Kidney (tissue), 14 donors: Measurements from ENCODE around the gene MANBA. TPM values are rescaled to one million over a fixed set of nuclear protein-coding genes. Genes with fewer than 3 reads are reported as not detected.
"Not testable (repeated sequence)": the region's sequence is repeated elsewhere in the genome, so short reads cannot be mapped to it uniquely, and the experiment has no call there.

Source experiments
- DNase-seq, 5 donors: peaks; one replicate each; pipeline ENCODE4 v3.0.0-alpha.2; 2013 to 2020
- FAIRE-seq: peaks from 2 replicates; lab custom pipeline; 2012; peaks lifted over from hg19 to GRCh38; lab: Jason Lieb, UNC
- H3K27ac ChIP-seq, 2 donors: one replicate each; pipeline ENCODE4 v1.7.0; 2013; ENCODE audit warnings: low read depth in 2 of 2, low read length in 2 of 2, inconsistent platforms in 1 of 2
- H3K27me3 ChIP-seq: one replicate; pipeline ENCODE4 v1.7.1; 2013; ENCODE audit warnings: low read length, inconsistent platforms; ENCODE audit not compliant: control insufficient read depth, insufficient read depth
- H3K36me3 ChIP-seq, 3 donors: one replicate each; pipeline versions ENCODE4 v1.7.0 to v1.7.1; 2013; ENCODE audit warnings: low read length in 3 of 3, control low read depth in 1 of 3, inconsistent platforms in 1 of 3; ENCODE audit not compliant: insufficient read depth in 3 of 3, control insufficient read depth in 2 of 3
- H3K4me1 ChIP-seq, 3 donors: one replicate each; pipeline versions ENCODE4 v1.7.0 to v1.7.1; 2013; ENCODE audit warnings: low read length in 3 of 3, inconsistent platforms in 1 of 3, low read depth in 1 of 3; ENCODE audit not compliant: control insufficient read depth in 2 of 3, insufficient read depth in 2 of 3
- H3K4me3 ChIP-seq, 3 donors: one replicate each; pipeline versions ENCODE4 v1.7.0 to v1.8.1; 2013; ENCODE audit warnings: low read length in 3 of 3, control low read depth in 1 of 3, inconsistent platforms in 1 of 3
- H3K9ac ChIP-seq, 3 donors: one replicate each; pipeline versions ENCODE4 v1.7.0 to v1.7.1; 2013; ENCODE audit warnings: low read length in 3 of 3, control low read depth in 1 of 3, inconsistent platforms in 1 of 3
- H3K9me3 ChIP-seq, 3 donors: one replicate each; pipeline versions ENCODE4 v1.7.0 to v1.7.1; 2013; ENCODE audit warnings: low read length in 3 of 3, control low read depth in 1 of 3, inconsistent platforms in 1 of 3; ENCODE audit not compliant: control insufficient read depth in 2 of 3, insufficient read depth in 1 of 3
- CTCF ChIP-seq: IDR thresholded peaks from 3 replicates; pipeline ENCODE4 v1.5.1; 2012; ENCODE audit warnings: mild to moderate bottlenecking, moderate library complexity, borderline replicate concordance; ENCODE audit not compliant: insufficient read depth; ENCODE audit errors: extremely low read depth
- intact Hi-C: fragments of 100-400 bp; cut with DNase I; formaldehyde crosslinking; loops from one replicate; pipeline ENCODE4 v1.11.1; 2022
- polyA plus RNA-seq: library from polyadenylated mRNA; stranded (reverse); fragments of 350-450 nt; fragmentation: Illumina TruSeq; extraction: RNeasy Lipid Tissue Mini Kit (QIAGEN cat#74804); gene quantifications from one replicate; pipeline ENCODE4 v1.2.3, GENCODE V29; 2014; ENCODE audit warnings: low read depth, low replicate concordance; ENCODE audit not compliant: insufficient read depth
- total RNA-seq: library from RNA; stranded (reverse); fragmentation: NEBNext Ultra II Directional; extraction: Animal tissue kit (Norgen Biotek cat#: 25700); gene quantifications from one replicate; pipeline ENCODE4 v1.2.1, GENCODE V29; 2021
- donor health status: control.
- donor health status: control.
- donor health status: control.
- donor health status: control.
- donor health status: control.
- donor health status: DM: yes; HTN: yes; CAD: no.
- donor health status: Normal renal cell carcinoma (clear cell type).

The MANBA gene
- total and polyA plus RNA-seq, 2 donors from 2014 or later = 19.0 to 28.0 TPM

- no peak for FAIRE-seq
- no peak for TF ChIP-seq CTCF
- no peak overlapping the region for H3K4me3 ChIP-seq
- no peaks in the 10 kb centered on the region for H3K27me3 ChIP-seq
- H3K9me3 ChIP-seq = no peaks in the 10 kb centered on the region
- H3K4me1 ChIP-seq = no peaks in the 10 kb centered on the region
- no peak overlapping the region for H3K9ac ChIP-seq
- no peak for DNase-seq
- intact Hi-C loops = no loop called here
- H3K36me3 ChIP-seq = no peaks in the 10 kb centered on the region
- H3K27ac ChIP-seq = no peak overlapping the region
Observed at GRCh38 chr4:102722740-102723139, 38.0 kb downstream of the MANBA start.

- FAIRE-seq, H3K27me3 ChIP-seq, H3K27ac ChIP-seq, H3K36me3 ChIP-seq, H3K4me3 ChIP-seq, DNase-seq, intact Hi-C loops, H3K4me1 ChIP-seq, H3K9ac ChIP-seq, H3K9me3 ChIP-seq: not testable (repeated sequence)
Observed at GRCh38 chr4:102718833-102719575, 41.8 kb downstream of the MANBA start.

- no peaks in the 10 kb centered on the region for H3K9me3 ChIP-seq
- H3K36me3 ChIP-seq = no peaks in the 10 kb centered on the region
- no peak overlapping the region for H3K9ac ChIP-seq
- peak in 2 of 5 donors; percentile 47 to 51 for DNase-seq
- no peak for TF ChIP-seq CTCF
- FAIRE-seq = no peak
- H3K4me3 ChIP-seq = no peak overlapping the region
- intact Hi-C loops = no loop called here
- no peaks in the 10 kb centered on the region for H3K27me3 ChIP-seq
- no peaks in the 10 kb centered on the region for H3K4me1 ChIP-seq
- H3K27ac ChIP-seq = no peak overlapping the region
Observed at GRCh38 chr4:102717448-102718092, 43.2 kb downstream of the MANBA start.

- Histone ChIP-seq H3K36me3 (no peaks in the 10 kb centered on the region), H3K9ac (no peak overlapping the region), H3K9me3 (no peaks in the 10 kb centered on the region), H3K4me1 (no peaks in the 10 kb centered on the region), H3K27ac (no peak overlapping the region), H3K27me3 (no peaks in the 10 kb centered on the region), H3K4me3 (no peak overlapping the region)
- DNase-seq = no peak
- intact Hi-C loops = no loop called here
- FAIRE-seq = no peak
- TF ChIP-seq CTCF = no peak
Observed at GRCh38 chr4:102715057-102715456, 45.7 kb downstream of the MANBA start.

- H3K27me3 ChIP-seq, H3K4me1 ChIP-seq, H3K27ac ChIP-seq, DNase-seq, H3K36me3 ChIP-seq, FAIRE-seq, intact Hi-C loops, H3K9ac ChIP-seq, H3K9me3 ChIP-seq, H3K4me3 ChIP-seq: not testable (repeated sequence)
Observed at GRCh38 chr4:102713774-102714173, 47.0 kb downstream of the MANBA start.
